Erythroblast (primary cell): ENCODE data around the gene INSC.

Experiments
- GATA1 ChIP-seq: IDR thresholded peaks from 2 replicates; pipeline ENCODE4 v1.6.1; 2011; ENCODE audit warnings: low read depth, mild to moderate bottlenecking, control low read depth, low read length, moderate library complexity
- POLR2A ChIP-seq: IDR thresholded peaks from 2 replicates; pipeline ENCODE4 v1.6.1; 2011; ENCODE audit warnings: mild to moderate bottlenecking, low read length

GRCh38 chr11:15117751-15118150 lies 3.0 kb downstream of the INSC start:
- TF ChIP-seq POLR2A (no peak), GATA1 (no peak)
